Measurements from ENCODE around the gene SH3BP4. TPM values are rescaled to one million over a fixed set of nuclear protein-coding genes. Genes with fewer than 3 reads are reported as not detected.
A peak's percentile ranks its signal among the peaks of the same experiment; 100 is the strongest.
"Not testable (repeated sequence)": the region's sequence is repeated elsewhere in the genome, so short reads cannot be mapped to it uniquely, and the experiment has no call there.

The SH3BP4 gene
- polyA plus RNA-seq, 1 donor from 2014 or later = 2.0 TPM

GRCh38 chr2:235010117-235010714 lies 58.4 kb downstream of the SH3BP4 start:
- H3K4me3 Mint-ChIP-seq = no peak overlapping the region

GRCh38 chr2:235011607-235011928 lies 59.8 kb downstream of the SH3BP4 start:
- Mint-ChIP-seq H3K36me3 (peaks cover 2% of the 10 kb centered on the region), H3K9me3 (peaks cover 0 to 5% (median 4%) of the 10 kb centered on the region in 3 donors), H3K27ac (no peak overlapping the region), H3K4me3 (no peak overlapping the region), H3K27me3 (peaks cover 7% of the 10 kb centered on the region), H3K4me1 (peaks cover 0 to 1% (median 0%) of the 10 kb centered on the region in 3 donors)

More at GRCh38 chr2:235010117-235010714, 58.4 kb downstream of the SH3BP4 start:
- Mint-ChIP-seq H3K4me1 (no peaks in the 10 kb centered on the region), H3K27ac (peak overlapping the region in 1 of 3 donors; percentile 63), H3K36me3 (peaks cover 2% of the 10 kb centered on the region), H3K9me3 (peaks cover 0 to 2% (median under 1%) of the 10 kb centered on the region in 3 donors), H3K27me3 (peaks cover 5% of the 10 kb centered on the region)

GRCh38 chr2:235011929-235012631 lies 60.3 kb downstream of the SH3BP4 start:
- Mint-ChIP-seq H3K9me3 (peaks cover 0 to 5% (median 4%) of the 10 kb centered on the region in 3 donors), H3K4me3 (no peak overlapping the region), H3K4me1 (peaks cover 0 to 1% (median 0%) of the 10 kb centered on the region in 3 donors), H3K27ac (no peak overlapping the region), H3K36me3 (peaks cover 2% of the 10 kb centered on the region), H3K27me3 (peaks cover 7% of the 10 kb centered on the region)

- Mint-ChIP-seq H3K4me3 (no peak overlapping the region), H3K4me1 (peaks cover 0 to 1% (median 0%) of the 10 kb centered on the region in 3 donors), H3K27ac (peak overlapping the region in 1 of 3 donors; percentile 75), H3K36me3 (no peaks in the 10 kb centered on the region), H3K27me3 (peaks cover 7% of the 10 kb centered on the region), H3K9me3 (peaks cover 2 to 5% (median 4%) of the 10 kb centered on the region in 3 donors)
Measured at GRCh38 chr2:235017441-235017840, 65.6 kb downstream of the SH3BP4 start.

GRCh38 chr2:235018838-235019237 lies 67.0 kb downstream of the SH3BP4 start:
- H3K36me3 Mint-ChIP-seq = no peaks in the 10 kb centered on the region
- H3K4me1 Mint-ChIP-seq = peaks cover 0 to 1% (median 0%) of the 10 kb centered on the region in 3 donors
- no peak overlapping the region for H3K4me3 Mint-ChIP-seq
- H3K27ac Mint-ChIP-seq = no peak overlapping the region
- peaks cover 2 to 5% (median 4%) of the 10 kb centered on the region in 3 donors for H3K9me3 Mint-ChIP-seq
- H3K27me3 Mint-ChIP-seq = peaks cover 7% of the 10 kb centered on the region

GRCh38 chr2:235020141-235020540 lies 68.3 kb downstream of the SH3BP4 start:
- not testable (repeated sequence) for H3K27me3 Mint-ChIP-seq, H3K27ac Mint-ChIP-seq, H3K4me3 Mint-ChIP-seq, H3K4me1 Mint-ChIP-seq, H3K36me3 Mint-ChIP-seq, H3K9me3 Mint-ChIP-seq

- peaks cover 0 to 2% (median 0%) of the 10 kb centered on the region in 3 donors for H3K9me3 Mint-ChIP-seq
- peaks cover 0 to 1% (median 0%) of the 10 kb centered on the region in 3 donors for H3K4me1 Mint-ChIP-seq
- peaks cover 6% of the 10 kb centered on the region for H3K27me3 Mint-ChIP-seq
- H3K36me3 Mint-ChIP-seq = no peaks in the 10 kb centered on the region
- no peak overlapping the region for H3K4me3 Mint-ChIP-seq
- no peak overlapping the region for H3K27ac Mint-ChIP-seq
Measured at GRCh38 chr2:235021752-235022151, 69.9 kb downstream of the SH3BP4 start.

GRCh38 chr2:235024191-235024860 lies 72.5 kb downstream of the SH3BP4 start:
- H3K9me3 Mint-ChIP-seq = peaks cover 0 to 2% (median 0%) of the 10 kb centered on the region in 3 donors
- no peaks in the 10 kb centered on the region for H3K36me3 Mint-ChIP-seq
- peak overlapping the region in 1 of 4 donors; percentile 8 for H3K4me3 Mint-ChIP-seq
- peaks cover 0 to 3% (median 0%) of the 10 kb centered on the region in 3 donors for H3K4me1 Mint-ChIP-seq
- no peak overlapping the region for H3K27ac Mint-ChIP-seq
- H3K27me3 Mint-ChIP-seq = peaks cover 8% of the 10 kb centered on the region

- no peaks in the 10 kb centered on the region for H3K36me3 Mint-ChIP-seq
- peak overlapping the region in 1 of 3 donors; percentile 2 for H3K27ac Mint-ChIP-seq
- H3K4me3 Mint-ChIP-seq = no peak overlapping the region
- peaks cover 0 to 3% (median 0%) of the 10 kb centered on the region in 3 donors for H3K4me1 Mint-ChIP-seq
- peaks cover 8% of the 10 kb centered on the region for H3K27me3 Mint-ChIP-seq
- H3K9me3 Mint-ChIP-seq = peaks cover 0 to 2% (median 0%) of the 10 kb centered on the region in 3 donors
Measured at GRCh38 chr2:235024931-235025773, 73.3 kb downstream of the SH3BP4 start.

GRCh38 chr2:235025800-235026536 lies 74.2 kb downstream of the SH3BP4 start:
- Mint-ChIP-seq H3K27me3 (peaks cover 8% of the 10 kb centered on the region), H3K36me3 (no peaks in the 10 kb centered on the region), H3K4me1 (peaks cover 0 to 3% (median 0%) of the 10 kb centered on the region in 3 donors), H3K4me3 (no peak overlapping the region), H3K9me3 (peaks cover 0 to 2% (median 0%) of the 10 kb centered on the region in 3 donors), H3K27ac (peak overlapping the region in 1 of 3 donors; percentile 2)

- Mint-ChIP-seq H3K27ac (no peak overlapping the region), H3K4me1 (peaks cover 0 to 3% (median 2%) of the 10 kb centered on the region in 3 donors), H3K4me3 (no peak overlapping the region), H3K27me3 (peaks cover 8% of the 10 kb centered on the region), H3K9me3 (peaks cover 0 to under 1% (median 0%) of the 10 kb centered on the region in 3 donors), H3K36me3 (no peaks in the 10 kb centered on the region)
Measured at GRCh38 chr2:235026649-235027557, 75.1 kb downstream of the SH3BP4 start.

GRCh38 chr2:235027558-235028214 lies 75.9 kb downstream of the SH3BP4 start:
- Mint-ChIP-seq H3K9me3 (no peaks in the 10 kb centered on the region), H3K27me3 (peaks cover 8% of the 10 kb centered on the region), H3K36me3 (no peaks in the 10 kb centered on the region), H3K4me1 (peaks cover 0 to 3% (median 2%) of the 10 kb centered on the region in 3 donors), H3K4me3 (peak overlapping the region in 1 of 4 donors; percentile 52), H3K27ac (no peak overlapping the region)

- H3K4me3 Mint-ChIP-seq = no peak overlapping the region
- H3K27ac Mint-ChIP-seq = no peak overlapping the region
- H3K9me3 Mint-ChIP-seq = no peaks in the 10 kb centered on the region
- no peaks in the 10 kb centered on the region for H3K36me3 Mint-ChIP-seq
- peaks cover 8% of the 10 kb centered on the region for H3K27me3 Mint-ChIP-seq
- H3K4me1 Mint-ChIP-seq = peaks cover 0 to 3% (median 2%) of the 10 kb centered on the region in 3 donors
Measured at GRCh38 chr2:235028646-235029045, 76.8 kb downstream of the SH3BP4 start.
